Keratinocyte (primary cell): ENCODE data around the gene AEBP1. TPM values are rescaled to one million over a fixed set of nuclear protein-coding genes. Genes with fewer than 3 reads are reported as not detected.

Experiments used
- DNase-seq: peaks from one replicate; pipeline ENCODE4 v3.0.0-alpha.2; 2011; ENCODE audit warnings: low read depth, missing footprints, low spot score
- FAIRE-seq: peaks from 2 replicates; lab custom pipeline; 2011; peaks lifted over from hg19 to GRCh38; lab: Jason Lieb, UNC
- H2AFZ ChIP-seq: 2 replicates; pipeline ENCODE4 v1.6.0; 2012; ENCODE audit warnings: low read length, control low read depth, inconsistent platforms; ENCODE audit not compliant: control insufficient read depth
- H3K27ac ChIP-seq: 2 replicates; pipeline ENCODE4 v1.5.1; 2011; ENCODE audit warnings: low read length; ENCODE audit not compliant: control insufficient read depth, insufficient read depth
- H3K27me3 ChIP-seq: 3 replicates; pipeline ENCODE4 v1.6.0; 2011; ENCODE audit warnings: low read length; ENCODE audit not compliant: control insufficient read depth, insufficient read depth; ENCODE audit errors: extremely low read depth
- H3K36me3 ChIP-seq, 2 experiments: 2 replicates in 1 of 2; 3 replicates in 1 of 2; pipeline ENCODE4 v1.5.1; 2011; ENCODE audit warnings: low read length in 2 of 2, mild to moderate bottlenecking in 1 of 2; ENCODE audit not compliant: control insufficient read depth in 2 of 2, insufficient read depth in 2 of 2; ENCODE audit errors: extremely low read depth in 1 of 2
- H3K4me1 ChIP-seq: 3 replicates; pipeline ENCODE4 v1.5.1; 2011; ENCODE audit warnings: low read length; ENCODE audit not compliant: control insufficient read depth, insufficient read depth; ENCODE audit errors: extremely low read depth
- H3K4me2 ChIP-seq: 3 replicates; pipeline ENCODE4 v1.6.0; 2011; ENCODE audit warnings: low read depth, low read length; ENCODE audit not compliant: control insufficient read depth, insufficient read depth; ENCODE audit errors: extremely low read depth
- H3K4me3 ChIP-seq, 3 experiments: fragments of 200-600 bp in 1 of 3; sonication (generic) in 1 of 3; 2 replicates in 2 of 3; 3 replicates in 1 of 3; pipeline ENCODE4 v1.5.1; 2011 to 2016; ENCODE audit warnings: low read length in 3 of 3, mild to moderate bottlenecking in 3 of 3, control low read depth in 2 of 3, inconsistent platforms in 1 of 3, low read depth in 1 of 3, mixed read lengths in 1 of 3, mixed run types in 1 of 3, moderate library complexity in 1 of 3; ENCODE audit not compliant: control insufficient read depth in 2 of 3, insufficient read depth in 2 of 3; ENCODE audit errors: extremely low read depth in 1 of 3
- H3K79me2 ChIP-seq: 2 replicates; pipeline ENCODE4 v1.6.0; 2012; ENCODE audit warnings: low read length; ENCODE audit not compliant: control insufficient read depth, insufficient read depth
- H3K9ac ChIP-seq: 3 replicates; pipeline ENCODE4 v1.6.0; 2011; ENCODE audit warnings: low read length; ENCODE audit not compliant: control insufficient read depth, insufficient read depth; ENCODE audit errors: extremely low read depth
- H3K9me1 ChIP-seq: 3 replicates; pipeline ENCODE4 v1.6.0; 2011; ENCODE audit warnings: low read length; ENCODE audit not compliant: control insufficient read depth, insufficient read depth; ENCODE audit errors: extremely low read depth
- H3K9me3 ChIP-seq: 2 replicates; pipeline ENCODE4 v1.5.1; 2012; ENCODE audit warnings: low read depth, low read length; ENCODE audit not compliant: control insufficient read depth
- H4K20me1 ChIP-seq: 3 replicates; pipeline ENCODE4 v1.6.0; 2011; ENCODE audit warnings: low read length; ENCODE audit not compliant: control insufficient read depth, insufficient read depth; ENCODE audit errors: extremely low read depth
- CTCF ChIP-seq, 3 experiments: IDR thresholded peaks in 1 of 3; conservative IDR thresholded peaks in 1 of 3; optimal IDR thresholded peaks in 1 of 3; 2 replicates in 2 of 3; 3 replicates in 1 of 3; pipeline versions ENCODE3 to v1.5.1; 2011; ENCODE audit warnings: low read length in 3 of 3, mild to moderate bottlenecking in 3 of 3, moderate library complexity in 2 of 3, control low read depth in 1 of 3, inconsistent platforms in 1 of 3; ENCODE audit not compliant: insufficient read depth in 2 of 3; ENCODE audit errors: extremely low read depth in 1 of 3
- EZH2 ChIP-seq: IDR thresholded peaks from one replicate; pipeline ENCODE4 v1.6.1; 2012; ENCODE audit warnings: inconsistent platforms, mild to moderate bottlenecking, low read length, moderate library complexity
- dilution Hi-C: fragments of 300-500 bp; cut with MboI; formaldehyde crosslinking; loops from one replicate; pipeline ENCODE4 v1.7.0; 2020; ENCODE audit warnings: low sequenced_read_pairs; ENCODE audit not compliant: extremely low pct_ligation_motif_present
- polyA plus RNA-seq, 5 experiments: library from polyadenylated mRNA; depleted of rRNA in 3 of 5; stranded (reverse) in 3 of 5; stranded (forward) in 1 of 5; unstranded in 1 of 5; fragments of >200 nt; gene quantifications; 1 replicate in 1 of 5; 2 replicates in 3 of 5; 3 replicates in 1 of 5; pipeline versions ENCODE4 v1.2.1 to v1.2.3, GENCODE V29; 2011 to 2012; ENCODE audit warnings: missing spikeins in 2 of 5, low read depth in 1 of 5, low replicate concordance in 1 of 5

The AEBP1 gene
- polyA plus RNA-seq, 1 donor (not counting 4 experiments of a cell fraction or from before 2014, with no cell fraction given), result 0.03 TPM

DNA sequence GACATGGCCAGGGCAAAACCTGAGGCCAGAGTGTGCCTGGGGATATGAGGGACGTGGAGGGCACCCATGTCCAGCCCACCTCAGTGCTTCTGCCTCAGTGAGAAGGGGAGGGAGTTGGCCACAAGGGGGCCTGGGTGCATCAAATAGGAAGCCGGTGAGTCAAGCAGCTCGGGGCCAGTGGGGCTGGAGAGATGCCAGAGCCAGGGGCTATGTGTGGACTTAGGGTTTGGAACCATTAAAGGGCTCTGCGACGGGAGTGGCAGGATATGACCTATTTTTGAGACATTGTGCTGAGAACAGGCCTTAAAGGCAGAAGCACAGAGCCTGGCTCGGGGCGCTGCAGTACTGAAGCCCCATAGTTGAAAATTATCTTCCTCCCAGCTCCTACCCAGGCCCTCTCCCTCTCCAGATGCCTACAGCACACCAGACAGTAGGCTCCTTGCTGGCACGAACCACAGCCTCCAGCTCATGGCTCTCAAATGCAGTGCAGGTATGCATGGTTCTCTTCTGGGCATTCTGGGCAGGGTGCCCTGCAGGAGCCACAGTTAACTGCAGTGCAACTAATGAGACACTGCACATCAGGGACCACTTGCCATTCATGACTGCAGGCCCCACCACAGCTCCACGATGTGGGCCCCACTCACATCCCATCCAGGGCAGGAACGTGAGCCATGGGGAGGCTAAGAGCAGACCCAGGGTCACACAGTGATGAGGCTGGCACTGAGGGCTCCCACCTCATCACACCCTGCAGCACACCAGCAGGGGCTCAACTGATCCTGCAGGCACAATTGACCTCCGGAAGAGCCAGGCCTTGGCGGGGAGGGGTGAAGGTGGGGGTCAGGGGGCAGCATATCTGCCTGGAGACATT lies 31.5 kb upstream of the AEBP1 start:
- Histone ChIP-seq H3K27ac (peak overlapping the region; percentile 82), H3K9me3 (no peaks in the 10 kb centered on the region), H3K9me1 (peaks cover 3% of the 10 kb centered on the region), H3K4me3 (no peak overlapping the region), H3K4me2 (peak overlapping the region; percentile 68), H3K9ac (peak overlapping the region; percentile 13), H3K27me3 (no peaks in the 10 kb centered on the region), H3K36me3 (peaks cover 0 to 8% of the 10 kb centered on the region in 2 experiments), H3K79me2 (no peaks in the 10 kb centered on the region), H2AFZ (no peak overlapping the region), H3K4me1 (peaks cover 36% of the 10 kb centered on the region), H4K20me1 (no peaks in the 10 kb centered on the region)
- dilution Hi-C loops, result no loop called here
- TF ChIP-seq CTCF (optimal IDR thresholded peaks at IDR 0.05 in 1 of 3, IDR thresholded peaks at IDR 0.05 in 1 of 3, conservative IDR thresholded peaks at IDR 0.05 in 1 of 3; ENCODE audit: extremely low read depth in 1 of 3, insufficient read depth in 2 of 3, low read length in 3 of 3), result peak in 2 of 3 experiments; percentile 81 to 86
- TF ChIP-seq EZH2, result no peak
- FAIRE-seq (peak; percentile 83), DNase-seq (peak; percentile 85)

DNA sequence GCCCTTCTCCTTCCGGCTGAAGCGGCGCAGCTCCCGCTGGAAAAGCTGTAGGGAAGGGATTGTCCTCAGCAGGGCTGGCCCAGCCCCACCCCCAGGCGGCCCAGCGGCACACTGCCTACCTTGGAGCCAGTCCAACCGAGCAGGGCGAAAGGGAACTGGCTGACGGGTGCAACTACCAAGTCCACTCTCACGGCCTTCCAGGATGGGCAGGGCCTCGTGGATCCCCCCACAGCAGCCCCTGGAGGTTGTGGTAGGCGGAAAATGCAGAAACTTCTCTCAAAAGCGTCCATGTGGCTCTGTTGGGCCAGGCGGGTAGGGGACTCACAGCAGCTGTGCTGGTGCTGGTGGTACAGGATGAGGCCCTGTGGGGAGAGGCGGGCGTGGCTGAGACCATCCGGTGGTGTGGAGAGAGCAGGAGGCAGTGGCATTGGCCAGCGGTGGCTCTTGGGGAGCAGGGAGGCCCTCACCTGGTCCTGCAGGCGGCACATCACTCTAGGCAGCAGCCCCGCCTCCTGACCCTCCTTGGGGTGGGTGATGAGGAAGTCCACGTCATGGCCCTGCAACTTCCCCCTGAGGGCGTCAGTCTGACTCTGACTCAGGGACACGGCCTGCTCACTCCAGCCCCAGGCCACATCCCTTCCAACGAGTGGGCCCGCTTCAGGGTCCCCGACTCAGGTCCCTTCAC lies 30.3 kb upstream of the AEBP1 start:
- dilution Hi-C loops, result no loop called here
- FAIRE-seq, result peak; percentile 43
- Histone ChIP-seq H3K9me3 (no peaks in the 10 kb centered on the region), H3K9me1 (peaks cover 3% of the 10 kb centered on the region), H2AFZ (no peak overlapping the region), H3K4me1 (peaks cover 36% of the 10 kb centered on the region), H4K20me1 (no peaks in the 10 kb centered on the region), H3K9ac (peak overlapping the region; percentile 41), H3K27me3 (no peaks in the 10 kb centered on the region), H3K4me2 (peak overlapping the region; percentile 22), H3K4me3 (peak overlapping the region in 1 of 3 experiments; percentile 17), H3K27ac (peak overlapping the region; percentile 31), H3K79me2 (no peaks in the 10 kb centered on the region), H3K36me3 (peaks cover 6 to 17% of the 10 kb centered on the region in 2 experiments)
- TF ChIP-seq EZH2, result no peak
- TF ChIP-seq CTCF (optimal IDR thresholded peaks at IDR 0.05 in 1 of 3, IDR thresholded peaks at IDR 0.05 in 1 of 3, conservative IDR thresholded peaks at IDR 0.05 in 1 of 3; ENCODE audit: extremely low read depth in 1 of 3, insufficient read depth in 2 of 3, low read length in 3 of 3), result no peak
- DNase-seq, result peak; percentile 72
